T-helper 2 cell treated with Interferon-gamma antibody and Interleukin-4, amounts not matched to agents 100 ng/mL and 5 ng/mL, for 36 hours (primary cell): Measurements from ENCODE around the gene NFATC1. TPM values are rescaled to one million over a fixed set of nuclear protein-coding genes. Genes with fewer than 3 reads are reported as not detected.
"Not testable (repeated sequence)": the region's sequence is repeated elsewhere in the genome, so short reads cannot be mapped to it uniquely, and the experiment has no call there.

ENCODE experiments used
- intact Hi-C: fragments of 100-400 bp; cut with micrococcal nuclease; formaldehyde crosslinking; loops from one replicate; pipeline ENCODE4 v1.15.1; 2023
- total RNA-seq: library from RNA; stranded (reverse); gene quantifications from 2 replicates; pipeline ENCODE4 v1.2.3, GENCODE V29; 2022

NFATC1 gene
- total RNA-seq, 1 donor from 2014 or later = 39.7 TPM

GRCh38 chr18:79469751-79470505 lies 74.2 kb downstream of the NFATC1 start:
- intact Hi-C loops = no loop called here

- intact Hi-C loops = no loop called here
Measured at GRCh38 chr18:79470547-79470946, 74.8 kb downstream of the NFATC1 start.

- intact Hi-C loops = no loop called here
Measured at GRCh38 chr18:79471046-79471445, 75.3 kb downstream of the NFATC1 start.

- intact Hi-C loops = no loop called here
Measured at GRCh38 chr18:79471597-79471996, 75.9 kb downstream of the NFATC1 start.

- intact Hi-C loops = no loop called here
Measured at GRCh38 chr18:79472176-79472575, 76.4 kb downstream of the NFATC1 start.

- intact Hi-C loops = no loop called here
Measured at GRCh38 chr18:79472946-79473345, 77.2 kb downstream of the NFATC1 start.

- intact Hi-C loops = no loop called here
Measured at GRCh38 chr18:79476031-79476917, 80.5 kb downstream of the NFATC1 start.

- intact Hi-C loops = no loop called here
Measured at GRCh38 chr18:79476918-79477571, 81.3 kb downstream of the NFATC1 start.

GRCh38 chr18:79477711-79478483 lies 82.2 kb downstream of the NFATC1 start:
- intact Hi-C loops = no loop called here

GRCh38 chr18:79478484-79479115 lies 82.9 kb downstream of the NFATC1 start:
- intact Hi-C loops = no loop called here

GRCh38 chr18:79479116-79479760 lies 83.5 kb downstream of the NFATC1 start:
- intact Hi-C loops = no loop called here

- intact Hi-C loops = no loop called here
Measured at GRCh38 chr18:79479761-79480161, 84.0 kb downstream of the NFATC1 start.

GRCh38 chr18:79480171-79481045 lies 84.7 kb downstream of the NFATC1 start:
- intact Hi-C loops = no loop called here

GRCh38 chr18:79481046-79481790 lies 85.5 kb downstream of the NFATC1 start:
- intact Hi-C loops = no loop called here

GRCh38 chr18:79483393-79483792 lies 87.7 kb downstream of the NFATC1 start:
- intact Hi-C loops = not testable (repeated sequence)

GRCh38 chr18:79483971-79484491 lies 88.3 kb downstream of the NFATC1 start:
- intact Hi-C loops = no loop called here

GRCh38 chr18:79484661-79485621 lies 89.2 kb downstream of the NFATC1 start:
- intact Hi-C loops = no loop called here
